ENCODE data around the gene PIP5KL1.

The PIP5KL1 gene

GRCh38 chr9:127958728-127959127, 28.2 kb upstream of the PIP5KL1 start:
- Histone ChIP-seq H3K36me3 (ENCODE audit: control insufficient read depth, low read length) (peaks cover 65% of the 10 kb centered on the region), H3K4me3 (ENCODE audit: low read length) (no peak overlapping the region), H3K27me3 (ENCODE audit: control insufficient read depth, low read length) (no peaks in the 10 kb centered on the region), H3K79me2 (ENCODE audit: control insufficient read depth, low read length) (peaks cover 100% of the 10 kb centered on the region), H3K4me1 (ENCODE audit: control insufficient read depth, low read length) (peaks cover 78% of the 10 kb centered on the region), H3K4me2 (ENCODE audit: low read length) (no peak overlapping the region), H4K20me1 (ENCODE audit: control insufficient read depth, insufficient read depth, low read depth, low read length) (peaks cover 39% of the 10 kb centered on the region), H3K9me3 (ENCODE audit: control insufficient read depth, insufficient read depth, low read length) (no peaks in the 10 kb centered on the region), H3K27ac (ENCODE audit: low read depth, low read length) (no peak overlapping the region), H3F3A (ENCODE audit: control insufficient read depth, insufficient read depth) (no peaks in the 10 kb centered on the region; the same call in 1 of the 2 replicates), H3K9me2 (replicated peaks; ENCODE audit: control insufficient read depth, low read length) (no peaks in the 10 kb centered on the region)
- TF ChIP-seq CTCF (IDR thresholded peaks at IDR 0.05; ENCODE audit: low read depth, low read length, poor library complexity, severe bottlenecking) (no peak), EZH2phosphoT487 (IDR thresholded peaks at IDR 0.05; ENCODE audit: borderline replicate concordance, low read length) (no peak)

GRCh38 chr9:127955294-127956015, 24.9 kb upstream of the PIP5KL1 start:
- Histone ChIP-seq H3F3A (ENCODE audit: control insufficient read depth, insufficient read depth) (no peaks in the 10 kb centered on the region; the same call in 1 of the 2 replicates), H4K20me1 (ENCODE audit: control insufficient read depth, insufficient read depth, low read depth, low read length) (peaks cover 20% of the 10 kb centered on the region), H3K36me3 (ENCODE audit: control insufficient read depth, low read length) (peaks cover 52% of the 10 kb centered on the region), H3K9me3 (ENCODE audit: control insufficient read depth, insufficient read depth, low read length) (no peaks in the 10 kb centered on the region), H3K4me2 (ENCODE audit: low read length) (0 out of 2 replicates have a peak overlapping the region, but pooled peaks have one; percentile 2), H3K9me2 (replicated peaks; ENCODE audit: control insufficient read depth, low read length) (no peaks in the 10 kb centered on the region), H3K27me3 (ENCODE audit: control insufficient read depth, low read length) (no peaks in the 10 kb centered on the region), H3K4me1 (ENCODE audit: control insufficient read depth, low read length) (peaks cover 52% of the 10 kb centered on the region), H3K79me2 (ENCODE audit: control insufficient read depth, low read length) (peaks cover 98% of the 10 kb centered on the region), H3K27ac (ENCODE audit: low read depth, low read length) (peak overlapping the region; percentile 11; the same call in 1 of the 2 replicates), H3K4me3 (ENCODE audit: low read length) (no peak overlapping the region)
- peak; percentile 53 for TF ChIP-seq CTCF (IDR thresholded peaks at IDR 0.05; ENCODE audit: low read depth, low read length, poor library complexity, severe bottlenecking)
- TF ChIP-seq EZH2phosphoT487 (IDR thresholded peaks at IDR 0.05; ENCODE audit: borderline replicate concordance, low read length): no peak

DNA sequence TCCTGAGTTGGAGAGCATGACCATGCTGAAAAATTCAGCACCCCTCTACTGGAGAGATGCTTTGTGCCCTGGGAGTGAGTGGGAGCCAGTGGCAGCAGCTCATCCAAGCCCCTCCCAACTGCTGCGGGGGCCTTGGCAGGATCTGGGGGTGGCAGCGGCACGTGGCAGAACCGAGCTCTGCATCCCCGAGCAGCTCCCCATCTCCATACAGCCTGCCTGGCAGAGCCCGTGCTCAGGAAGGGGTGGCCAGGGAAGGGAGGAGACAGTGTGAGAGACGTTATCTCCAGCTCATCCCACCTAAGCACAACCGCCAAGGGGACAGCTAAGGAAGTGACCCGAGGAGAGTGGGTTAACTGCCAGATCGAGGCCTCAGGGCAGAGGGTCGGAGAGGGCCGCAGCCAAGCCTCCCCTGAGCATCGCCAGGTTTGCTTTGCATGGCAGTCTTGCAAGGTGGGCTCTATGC, 24.3 kb upstream of the PIP5KL1 start:
- Histone ChIP-seq H3K27me3 (ENCODE audit: control insufficient read depth, low read length) (no peaks in the 10 kb centered on the region), H3F3A (ENCODE audit: control insufficient read depth, insufficient read depth) (no peaks in the 10 kb centered on the region), H3K4me1 (ENCODE audit: control insufficient read depth, low read length) (peaks cover 50% of the 10 kb centered on the region), H3K9me2 (replicated peaks; ENCODE audit: control insufficient read depth, low read length) (no peaks in the 10 kb centered on the region), H3K4me3 (ENCODE audit: low read length) (no peak overlapping the region), H3K36me3 (ENCODE audit: control insufficient read depth, low read length) (peaks cover 52% of the 10 kb centered on the region), H3K27ac (ENCODE audit: low read depth, low read length) (no peak overlapping the region), H4K20me1 (ENCODE audit: control insufficient read depth, insufficient read depth, low read depth, low read length) (peaks cover 18% of the 10 kb centered on the region), H3K4me2 (ENCODE audit: low read length) (no peak overlapping the region), H3K79me2 (ENCODE audit: control insufficient read depth, low read length) (peaks cover 98% of the 10 kb centered on the region), H3K9me3 (ENCODE audit: control insufficient read depth, insufficient read depth, low read length) (no peaks in the 10 kb centered on the region)
- TF ChIP-seq EZH2phosphoT487 (IDR thresholded peaks at IDR 0.05; ENCODE audit: borderline replicate concordance, low read length) (no peak), CTCF (IDR thresholded peaks at IDR 0.05; ENCODE audit: low read depth, low read length, poor library complexity, severe bottlenecking) (no peak)
